Body of pancreas (tissue), 4 donors: ENCODE data around the gene TMEM79. TPM values are rescaled to one million over a fixed set of nuclear protein-coding genes. Genes with fewer than 3 reads are reported as not detected.

Experiments used
- ATAC-seq: fragments of 150-250 bp; one replicate; pipeline ENCODE4 v1.9.1; 2016
- DNase-seq, 4 donors: peaks; one replicate each; pipeline ENCODE4 v3.0.0-alpha.2; 2019
- H3K27ac ChIP-seq, 4 donors: fragments of 200-600 bp; sonication (generic); 1 replicate in 3 of 4; 2 replicates in 1 of 4; pipeline versions ENCODE4 v1.5.1 to v1.6.1; 2016 to 2019; ENCODE audit warnings: mild to moderate bottlenecking in 1 of 4, mixed read lengths in 1 of 4, moderate library complexity in 1 of 4
- H3K27me3 ChIP-seq, 2 donors: fragments of 200-600 bp; sonication (generic); one replicate each; pipeline ENCODE4 v1.6.0; 2016; ENCODE audit warnings: mild to moderate bottlenecking in 1 of 2
- H3K36me3 ChIP-seq, 2 donors: fragments of 200-600 bp; sonication (generic); replicated peaks in 1 of 2; 2 replicates each; pipeline ENCODE4 v1.5.1; 2016; ENCODE audit warnings: low read depth in 2 of 2; ENCODE audit not compliant: insufficient read depth in 1 of 2
- H3K4me1 ChIP-seq: fragments of 200-600 bp; sonication (generic); one replicate; pipeline ENCODE4 v1.6.0; 2016
- H3K4me3 ChIP-seq, 2 donors: fragments of 200-600 bp; sonication (generic); 1 replicate in 1 of 2; 2 replicates in 1 of 2; pipeline ENCODE4 v1.5.1; 2016 to 2019
- H3K9me3 ChIP-seq, 3 donors: fragments of 200-600 bp; sonication (generic); 1 replicate in 2 of 3; 2 replicates in 1 of 3; pipeline ENCODE4 v1.5.1; 2016
- CTCF ChIP-seq, 7 experiments: fragments of 450-650 bp in 4 of 7; fragments of 200-600 bp in 3 of 7; sonication (generic) in 3 of 7; IDR thresholded peaks; one replicate each; pipeline ENCODE4 v1.5.1; 2016 to 2019; ENCODE audit warnings: antibody characterized with exemption in 7 of 7
- POLR2A ChIP-seq, 3 donors: fragments of 450-650 bp; IDR thresholded peaks; one replicate each; pipeline ENCODE4 v1.6.1; 2016; ENCODE audit warnings: antibody characterized with exemption in 3 of 3, mild to moderate bottlenecking in 2 of 3
- WGBS, 2 donors: methylation state at CpG; one replicate each; pipeline ENCODE4 v1.1.5; 2017; 5-methylcytosine and 5-hydroxymethylcytosine counted together
- intact Hi-C: fragments of 100-400 bp; cut with DNase I; formaldehyde crosslinking; loops from one replicate; pipeline ENCODE4 v1.15.1; 2023
- total RNA-seq, 2 donors: library from RNA; depleted of rRNA; stranded (reverse); fragments of >200 nt; gene quantifications; one replicate each; pipeline ENCODE4 v1.1.0, GENCODE V29; 2016

Gene TMEM79
- total RNA-seq, 2 donors from 2014 or later = 2.3 TPM; not detected in 1

- Histone ChIP-seq H3K9me3 (no peaks in the 10 kb centered on the region), H3K27me3 (no peaks in the 10 kb centered on the region), H3K36me3 (peaks cover 20 to 50% of the 10 kb centered on the region in 2 donors), H3K4me3 (no peak overlapping the region), H3K4me1 (no peaks in the 10 kb centered on the region), H3K27ac (no peak overlapping the region)
- ATAC-seq = no peak
- 94 to 96% methylated on average over 3 of the region's 3 CpGs for WGBS, 2 donors
- DNase-seq = no peak
- intact Hi-C loops = no loop called here
- no peak for TF ChIP-seq CTCF (IDR thresholded peaks at IDR 0.05)
- TF ChIP-seq POLR2A (IDR thresholded peaks at IDR 0.05) = no peak
These were observed 24.3 kb upstream of the TMEM79 start for GRCh38 chr1:156259805-156260204.

GRCh38 chr1:156260896-156261295 lies 23.2 kb upstream of the TMEM79 start:
- no peaks in the 10 kb centered on the region for H3K27me3 ChIP-seq
- ATAC-seq = no peak
- TF ChIP-seq POLR2A (IDR thresholded peaks at IDR 0.05) (no peak), CTCF (IDR thresholded peaks at IDR 0.05) (no peak)
- no peaks in the 10 kb centered on the region for H3K4me1 ChIP-seq
- H3K9me3 ChIP-seq = no peaks in the 10 kb centered on the region
- intact Hi-C loops = no loop called here
- peaks cover 27 to 55% of the 10 kb centered on the region in 2 donors for H3K36me3 ChIP-seq
- no peak overlapping the region for H3K4me3 ChIP-seq
- DNase-seq = no peak
- 95 to 100% methylated on average over 2 of the region's 2 CpGs for WGBS, 2 donors
- H3K27ac ChIP-seq = no peak overlapping the region

GRCh38 chr1:156262461-156263287 lies 21.5 kb upstream of the TMEM79 start:
- no peak for ATAC-seq
- Histone ChIP-seq H3K9me3 (no peaks in the 10 kb centered on the region), H3K27ac (no peak overlapping the region), H3K4me1 (no peaks in the 10 kb centered on the region), H3K36me3 (peaks cover 41 to 69% of the 10 kb centered on the region in 2 donors), H3K27me3 (no peaks in the 10 kb centered on the region), H3K4me3 (no peak overlapping the region)
- intact Hi-C loops = no loop called here
- no peak for TF ChIP-seq CTCF (IDR thresholded peaks at IDR 0.05)
- no peak for TF ChIP-seq POLR2A (IDR thresholded peaks at IDR 0.05)
- 87 to 91% methylated on average over 9 of the region's 9 CpGs for WGBS, 2 donors
- DNase-seq = no peak

- intact Hi-C loops = no loop called here
- no peak overlapping the region for H3K27ac ChIP-seq
- H3K4me3 ChIP-seq = no peak overlapping the region
- TF ChIP-seq CTCF (IDR thresholded peaks at IDR 0.05) (no peak), POLR2A (IDR thresholded peaks at IDR 0.05) (no peak)
- H3K4me1 ChIP-seq = no peaks in the 10 kb centered on the region
- no peaks in the 10 kb centered on the region for H3K27me3 ChIP-seq
- peaks cover 46 to 69% of the 10 kb centered on the region in 2 donors for H3K36me3 ChIP-seq
- no peaks in the 10 kb centered on the region for H3K9me3 ChIP-seq
- DNase-seq (no peak), ATAC-seq (no peak)
- WGBS, 2 donors = 83 to 87% methylated on average over 9 of the region's 9 CpGs
These were observed 20.9 kb upstream of the TMEM79 start for GRCh38 chr1:156263288-156263655.

GRCh38 chr1:156266051-156266450 lies 18.1 kb upstream of the TMEM79 start:
- Histone ChIP-seq H3K9me3 (no peaks in the 10 kb centered on the region), H3K4me3 (no peak overlapping the region), H3K36me3 (peaks cover 31 to 53% of the 10 kb centered on the region in 2 donors), H3K4me1 (no peaks in the 10 kb centered on the region), H3K27me3 (no peaks in the 10 kb centered on the region), H3K27ac (no peak overlapping the region)
- WGBS, 2 donors = 85 to 89% methylated on average over 12 to 13 of the region's 13 CpGs
- ATAC-seq = no peak
- TF ChIP-seq POLR2A (IDR thresholded peaks at IDR 0.05) = no peak
- no peak for DNase-seq
- intact Hi-C loops = no loop called here
